Esophagus muscularis mucosa (tissue), 4 donors: Measurements from ENCODE around the gene DYNC2LI1.

Experiments
- CTCF ChIP-seq, 3 experiments: fragments of 200-600 bp in 2 of 3; fragments of 450-650 bp in 1 of 3; sonication (generic) in 2 of 3; IDR thresholded peaks; one replicate each; pipeline ENCODE4 v1.5.1; 2017 to 2019; ENCODE audit warnings: antibody characterized with exemption in 3 of 3, mild to moderate bottlenecking in 2 of 3, moderate library complexity in 1 of 3
- EP300 ChIP-seq: sonication (generic); formaldehyde crosslinking; IDR thresholded peaks from one replicate; pipeline ENCODE4 v1.6.1; 2017; ENCODE audit warnings: antibody characterized with exemption
- POLR2A ChIP-seq: fragments of 450-650 bp; IDR thresholded peaks from one replicate; pipeline ENCODE4 v1.6.1; 2017; ENCODE audit warnings: antibody characterized with exemption, moderate library complexity, mild to moderate bottlenecking, low read depth

GRCh38 chr2:43810888-43811287, 37.0 kb downstream of the DYNC2LI1 start:
- TF ChIP-seq CTCF (IDR thresholded peaks at IDR 0.05) (no peak), EP300 (no peak), POLR2A (no peak)
